Stimulated activated CD8-positive, alpha-beta memory T cell treated with anti-CD3 and anti-CD28 coated beads, Interleukin-7, amount 100 ng/mL, for 48 hours (primary cell): Measurements from ENCODE around the gene RPTOR.

Experiments used
- DNase-seq, 2 donors: peaks; one replicate each; pipeline ENCODE4 v3.0.0-alpha.2; 2020; ENCODE audit warnings: low read depth in 1 of 2; ENCODE audit errors: extremely low read depth in 1 of 2

Gene RPTOR

GRCh38 chr17:80913928-80914821 is 369.5 kb downstream of the RPTOR start:
- DNase-seq, result no peak

DNA sequence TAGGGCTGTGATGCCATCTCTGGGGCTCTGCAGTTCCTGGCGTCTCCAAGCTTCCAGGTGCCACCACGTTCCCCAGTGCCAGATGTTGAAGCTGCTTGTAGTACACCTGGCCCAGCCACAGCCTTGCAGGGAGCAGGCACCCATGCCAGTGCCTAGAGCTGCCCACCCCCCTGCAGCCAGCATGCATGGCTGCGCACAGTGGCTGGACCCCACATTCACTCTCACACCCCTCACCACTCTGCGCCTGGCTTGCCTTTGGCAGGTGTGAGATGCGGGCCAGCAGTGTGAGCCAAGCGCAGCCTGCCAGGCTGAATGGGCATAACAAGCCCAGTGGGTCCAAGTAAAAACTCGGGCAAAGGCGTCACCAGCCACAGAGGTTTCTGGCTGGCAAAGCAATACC is 371.6 kb downstream of the RPTOR start:
- DNase-seq, result no peak

GRCh38 chr17:80917716-80918560 is 373.3 kb downstream of the RPTOR start:
- no peak for DNase-seq

DNA sequence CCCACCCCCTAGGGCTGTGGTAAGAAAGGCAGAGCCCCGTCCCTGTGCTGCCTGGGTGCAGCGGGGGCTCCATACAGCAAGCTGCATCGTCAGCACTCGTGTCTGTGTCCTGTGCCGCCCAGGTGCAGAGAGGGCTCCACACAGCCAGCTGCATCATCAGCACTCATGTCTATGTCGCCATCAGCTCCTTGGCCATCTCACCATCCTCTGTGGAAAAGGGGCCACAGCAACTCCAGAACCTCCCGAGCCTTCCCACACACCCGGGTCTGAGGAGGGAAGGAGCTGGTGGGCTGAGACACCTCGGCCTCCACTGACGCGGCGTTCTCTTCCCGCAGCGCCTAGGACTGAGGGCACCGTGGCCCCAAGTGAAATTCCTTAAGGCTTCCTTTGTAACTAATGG is 374.1 kb downstream of the RPTOR start:
- no peak for DNase-seq

DNA sequence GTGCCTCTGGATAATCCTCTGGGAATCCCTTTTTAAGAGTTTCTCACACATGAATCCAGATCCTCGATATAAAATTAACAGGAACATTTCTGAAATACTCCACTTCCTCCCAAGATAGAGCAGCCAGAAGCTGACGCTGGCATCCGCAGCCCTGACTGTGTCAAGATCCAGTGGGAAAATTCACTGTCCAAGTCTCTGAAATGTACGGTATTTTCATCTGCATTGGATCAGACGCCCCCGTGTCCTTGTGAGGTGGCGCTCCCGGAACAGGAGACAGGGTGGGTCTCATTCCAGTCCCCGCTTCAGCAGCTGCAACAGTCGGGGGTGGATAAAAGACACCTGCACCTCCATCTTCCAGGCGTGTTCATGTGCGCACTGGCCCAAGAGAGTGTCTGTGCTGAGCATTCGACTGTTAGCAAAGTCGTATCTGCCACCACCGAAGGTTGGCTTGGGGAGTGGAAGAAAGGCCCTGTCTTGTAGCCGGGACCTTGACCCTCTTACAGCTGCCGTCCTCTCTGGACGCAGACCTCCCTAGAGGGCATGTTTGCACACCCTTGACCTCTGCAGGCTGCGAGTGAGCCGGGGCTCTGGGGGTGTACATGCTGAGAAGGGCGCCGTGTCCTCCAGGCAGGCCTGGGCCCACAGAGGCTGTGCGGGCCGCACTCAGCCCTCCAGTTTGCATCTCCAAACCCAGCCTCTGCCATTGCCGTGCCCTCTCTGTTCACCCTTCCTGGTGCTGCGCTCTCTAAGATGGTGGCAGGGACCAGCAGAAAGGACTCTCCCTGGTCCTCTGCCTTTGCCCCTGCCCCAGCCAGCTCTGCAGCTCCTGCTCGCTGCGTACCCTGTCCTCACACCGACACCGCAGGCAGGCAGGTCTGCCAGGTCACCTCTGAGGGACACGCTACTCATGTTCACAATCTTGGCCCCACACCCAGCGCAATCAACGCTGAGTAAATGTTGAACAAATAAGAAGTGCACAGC is 375.0 kb downstream of the RPTOR start:
- no peak for DNase-seq

DNA sequence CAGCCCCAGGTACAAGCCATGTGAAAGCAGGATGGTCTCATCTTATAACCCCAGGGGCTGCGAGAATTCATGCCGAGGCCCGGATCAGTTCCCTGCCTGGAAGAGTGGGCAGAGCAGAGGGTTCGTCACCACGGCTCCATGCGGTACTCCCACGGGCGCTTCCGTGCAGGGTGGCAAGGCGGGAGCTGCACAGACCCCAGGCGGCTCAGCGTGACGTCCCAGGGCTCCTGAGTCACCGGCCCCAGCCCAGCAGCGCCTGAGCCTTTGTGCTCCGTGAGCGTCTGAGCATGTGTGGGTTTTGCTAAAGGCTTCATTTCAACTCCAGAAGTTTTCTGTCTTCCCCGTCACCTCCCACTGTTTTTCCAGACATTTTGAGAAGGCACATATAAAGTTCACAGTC is 375.8 kb downstream of the RPTOR start:
- no peak for DNase-seq

- no peak for DNase-seq
Observed at GRCh38 chr17:80921159-80921558, 376.5 kb downstream of the RPTOR start.

- DNase-seq, result no peak
Observed at GRCh38 chr17:80921741-80922579, 377.3 kb downstream of the RPTOR start.

- no peak for DNase-seq
Observed at GRCh38 chr17:80922580-80923160, 378.0 kb downstream of the RPTOR start.

DNA sequence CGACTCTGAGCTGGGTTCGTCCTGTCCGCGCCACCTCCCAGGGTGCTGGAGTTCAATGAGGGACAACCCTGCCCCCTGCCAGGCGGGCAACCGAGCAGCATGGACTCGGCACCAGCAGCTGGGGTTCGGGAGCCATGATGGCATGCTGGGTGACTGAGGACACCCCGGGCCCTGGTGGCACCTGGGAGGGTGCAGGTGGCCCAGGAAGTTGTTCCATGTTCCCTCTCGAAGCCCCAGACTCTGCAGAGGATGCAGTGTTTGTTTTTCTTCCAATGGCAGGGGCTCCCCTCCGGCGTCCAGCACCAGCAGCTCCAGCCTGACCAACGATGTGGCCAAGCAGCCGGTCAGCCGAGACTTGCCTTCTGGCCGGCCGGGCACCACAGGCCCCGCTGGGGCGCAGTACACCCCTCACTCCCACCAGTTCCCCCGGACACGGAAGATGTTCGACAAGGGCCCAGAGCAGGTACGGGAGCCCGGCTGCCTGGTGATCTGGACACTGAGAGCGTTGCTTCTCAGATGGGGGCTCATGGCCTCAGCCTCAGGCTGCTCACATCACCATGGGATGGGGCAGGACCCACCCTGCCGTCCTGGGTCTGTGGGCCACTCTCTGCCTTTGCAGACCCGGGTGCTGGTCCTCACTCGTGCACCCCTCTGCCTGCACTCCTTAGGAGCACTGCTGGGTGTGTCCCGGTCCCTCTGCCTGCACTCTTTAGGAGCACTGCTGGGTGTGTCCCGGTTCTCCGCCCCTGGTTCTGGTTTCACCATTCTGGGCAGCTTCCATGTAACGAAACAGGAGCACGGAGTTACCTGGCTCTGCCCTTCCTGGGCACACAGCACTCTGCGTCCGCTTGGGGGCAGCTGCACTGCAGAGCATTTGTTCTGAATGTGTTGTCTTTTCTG is 378.8 kb downstream of the RPTOR start:
- DNase-seq, result no peak

DNA sequence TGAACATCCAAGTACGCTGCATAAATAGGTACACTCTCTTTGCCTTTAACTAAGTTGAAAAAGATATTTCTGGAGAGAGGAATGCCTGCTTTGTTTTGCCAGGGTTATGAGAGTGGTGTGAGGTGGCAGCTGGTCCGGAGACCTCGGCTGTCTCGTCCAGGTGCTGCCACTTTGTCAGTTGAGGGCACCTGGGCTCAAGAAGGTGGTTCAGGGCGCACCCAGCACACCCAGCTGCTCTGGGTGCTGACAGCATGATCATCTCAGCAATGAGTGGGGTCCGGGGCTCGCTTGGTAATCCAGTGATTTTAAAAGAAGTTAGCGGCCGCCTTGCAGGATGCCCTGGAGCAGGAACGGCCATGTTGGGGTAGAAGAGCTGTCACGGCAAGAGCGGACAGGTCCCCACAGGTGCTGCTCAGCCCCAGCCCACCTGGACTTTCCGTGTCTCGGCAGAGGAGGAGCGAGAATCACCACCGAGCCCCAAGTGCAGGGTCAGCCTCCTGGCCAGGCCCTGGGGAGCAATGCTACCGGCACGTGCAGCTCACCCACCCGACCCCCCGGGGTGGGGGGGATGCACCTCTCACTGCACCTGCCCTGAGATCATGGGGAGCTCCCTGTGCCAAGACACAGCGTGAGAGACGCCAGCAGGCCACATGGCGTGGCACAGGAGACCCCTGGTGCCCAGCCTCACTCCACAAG is 379.6 kb downstream of the RPTOR start:
- DNase-seq, result no peak

DNA sequence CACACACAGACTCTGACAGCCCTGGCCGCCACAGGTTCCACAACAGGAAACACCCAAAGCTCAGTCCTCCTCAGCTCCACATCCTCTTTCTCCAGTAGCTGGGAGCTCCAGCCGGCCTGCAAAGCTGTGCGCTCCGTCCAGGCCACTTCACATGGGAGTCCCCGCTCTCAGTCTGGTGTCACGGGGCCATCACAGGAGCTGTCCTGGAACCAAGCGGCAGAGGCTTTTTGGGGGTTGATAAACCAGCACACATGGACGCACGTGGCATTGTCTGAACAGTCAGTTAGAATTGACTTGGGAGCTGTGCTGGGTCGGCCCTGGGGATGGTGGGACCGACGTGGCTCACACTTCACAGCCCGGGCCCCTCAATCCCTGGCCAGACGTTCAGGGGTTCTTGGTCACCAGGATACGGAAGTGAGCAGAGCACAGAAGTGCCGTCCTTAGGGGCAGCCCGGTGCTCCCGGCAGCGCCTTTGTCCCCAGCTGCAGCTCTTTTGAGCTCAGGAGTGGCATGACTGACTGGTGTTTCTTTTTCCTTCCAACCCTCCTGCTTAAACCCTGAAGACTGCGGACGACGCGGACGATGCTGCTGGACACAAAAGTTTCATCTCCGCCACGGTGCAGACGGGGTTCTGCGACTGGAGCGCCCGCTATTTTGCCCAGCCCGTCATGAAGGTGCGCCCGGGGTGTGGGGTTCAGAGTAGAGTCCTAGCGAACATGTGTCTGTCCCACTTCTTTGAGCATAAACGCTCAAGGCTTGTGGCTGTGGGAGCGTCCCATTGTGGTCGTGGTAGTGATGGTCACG is 380.4 kb downstream of the RPTOR start:
- DNase-seq, result no peak

- DNase-seq, result no peak
Observed at GRCh38 chr17:80925688-80926335, 381.2 kb downstream of the RPTOR start.

GRCh38 chr17:80926591-80927250 is 382.1 kb downstream of the RPTOR start:
- no peak for DNase-seq

GRCh38 chr17:80927791-80928216 is 383.2 kb downstream of the RPTOR start:
- no peak for DNase-seq

- no peak for DNase-seq
Observed at GRCh38 chr17:80929449-80929848, 384.8 kb downstream of the RPTOR start.
